ENCODE measurements around the gene AMBRA1. TPM values are rescaled to one million over a fixed set of nuclear protein-coding genes. Genes with fewer than 3 reads are reported as not detected.

Gene AMBRA1
- total RNA-seq, 4 donors from 2014 or later, result 36.0 to 59.2 (median 51.9) TPM

DNA sequence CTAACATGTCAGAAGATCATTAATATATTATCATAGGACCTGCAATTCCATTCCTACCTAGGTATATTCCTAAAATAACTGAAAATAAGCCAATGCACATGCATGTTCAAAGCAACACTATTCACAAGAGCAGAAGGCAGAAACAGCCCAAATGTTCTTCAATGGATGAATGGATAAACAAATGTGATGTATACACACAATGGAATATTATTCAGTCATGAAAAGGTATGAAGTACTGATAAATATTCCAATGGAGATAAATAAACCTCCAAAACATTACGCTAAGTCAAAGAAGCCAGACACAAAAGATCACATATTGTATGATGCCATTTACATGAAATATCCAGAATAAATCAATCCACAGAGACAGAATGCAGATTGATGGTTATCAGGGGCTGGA lies 16.8 kb downstream of the AMBRA1 start:
- TF ChIP-seq POLR2A (IDR thresholded peaks at IDR 0.05), result no peak
- TF ChIP-seq, protein P1, sequence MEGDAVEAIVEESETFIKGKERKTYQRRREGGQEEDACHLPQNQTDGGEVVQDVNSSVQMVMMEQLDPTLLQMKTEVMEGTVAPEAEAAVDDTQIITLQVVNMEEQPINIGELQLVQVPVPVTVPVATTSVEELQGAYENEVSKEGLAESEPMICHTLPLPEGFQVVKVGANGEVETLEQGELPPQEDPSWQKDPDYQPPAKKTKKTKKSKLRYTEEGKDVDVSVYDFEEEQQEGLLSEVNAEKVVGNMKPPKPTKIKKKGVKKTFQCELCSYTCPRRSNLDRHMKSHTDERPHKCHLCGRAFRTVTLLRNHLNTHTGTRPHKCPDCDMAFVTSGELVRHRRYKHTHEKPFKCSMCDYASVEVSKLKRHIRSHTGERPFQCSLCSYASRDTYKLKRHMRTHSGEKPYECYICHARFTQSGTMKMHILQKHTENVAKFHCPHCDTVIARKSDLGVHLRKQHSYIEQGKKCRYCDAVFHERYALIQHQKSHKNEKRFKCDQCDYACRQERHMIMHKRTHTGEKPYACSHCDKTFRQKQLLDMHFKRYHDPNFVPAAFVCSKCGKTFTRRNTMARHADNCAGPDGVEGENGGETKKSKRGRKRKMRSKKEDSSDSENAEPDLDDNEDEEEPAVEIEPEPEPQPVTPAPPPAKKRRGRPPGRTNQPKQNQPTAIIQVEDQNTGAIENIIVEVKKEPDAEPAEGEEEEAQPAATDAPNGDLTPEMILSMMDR (IDR thresholded peaks at IDR 0.05), result no peak
- intact Hi-C loops (cut with DNase I), result no loop called here
- Histone ChIP-seq H3K27ac (no peak overlapping the region), H3K4me1 (peaks cover 0 to 11% of the 10 kb centered on the region in 2 donors), H3K4me3 (replicated peaks in 1 of 3) (no peak overlapping the region), H3K27me3 (no peaks in the 10 kb centered on the region), H3K9me3 (no peaks in the 10 kb centered on the region), H3K36me3 (no peaks in the 10 kb centered on the region)
- WGBS, 2 donors, result 94 to 97% methylated on average over 1 of the region's 1 CpG
- no peak for DNase-seq

GRCh38 chr11:46574656-46575055 lies 19.2 kb downstream of the AMBRA1 start:
- intact Hi-C loops (cut with DNase I), result no loop called here
- Histone ChIP-seq H3K9me3 (no peaks in the 10 kb centered on the region), H3K27me3 (no peaks in the 10 kb centered on the region), H3K4me3 (replicated peaks in 1 of 3) (no peak overlapping the region), H3K36me3 (no peaks in the 10 kb centered on the region), H3K27ac (no peak overlapping the region), H3K4me1 (peaks cover 8 to 15% of the 10 kb centered on the region in 2 donors)
- no peak for DNase-seq
- TF ChIP-seq, protein P1 (IDR thresholded peaks at IDR 0.05), result no peak
- TF ChIP-seq POLR2A (IDR thresholded peaks at IDR 0.05), result no peak
- 56 to 60% methylated on average over 1 of the region's 1 CpG for WGBS, 2 donors

DNA sequence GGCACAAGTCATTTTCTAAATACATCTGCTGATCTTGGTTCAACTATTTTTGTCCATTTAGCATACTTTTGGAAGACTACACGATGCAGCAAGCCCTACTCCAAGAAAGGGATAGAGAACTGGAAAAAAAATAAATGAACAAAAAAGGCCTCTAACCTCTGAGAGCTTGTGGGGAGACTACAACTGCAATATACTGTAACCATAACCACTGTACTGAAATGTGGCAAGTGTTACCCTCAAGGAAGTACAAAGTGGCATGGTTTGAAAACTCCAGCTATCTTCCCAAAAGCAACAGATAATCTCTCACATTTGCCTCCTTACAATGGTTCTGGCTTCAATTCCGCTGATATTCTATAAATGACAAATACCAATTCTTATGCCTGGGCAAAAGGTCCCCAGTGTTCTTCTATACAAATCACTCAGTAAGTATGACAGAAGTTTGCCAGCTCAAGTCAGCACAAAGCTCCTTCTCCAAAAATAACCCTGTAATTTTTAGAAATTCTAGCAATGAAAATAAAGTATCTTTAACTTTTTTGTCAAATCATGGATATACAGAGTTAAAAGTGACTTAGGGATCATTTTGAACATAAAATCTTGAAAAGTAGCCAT lies 22.9 kb downstream of the AMBRA1 start:
- H3K9me3 ChIP-seq, result no peaks in the 10 kb centered on the region
- WGBS, 2 donors, result 70 to 78% methylated on average over 2 of the region's 2 CpGs

GRCh38 chr11:46565232-46565840 lies 28.5 kb downstream of the AMBRA1 start:
- no peak for DNase-seq
- Histone ChIP-seq H3K36me3 (no peaks in the 10 kb centered on the region), H3K27me3 (no peaks in the 10 kb centered on the region), H3K9me3 (no peaks in the 10 kb centered on the region), H3K27ac (no peak overlapping the region), H3K4me3 (replicated peaks in 1 of 3) (no peak overlapping the region), H3K4me1 (peaks cover 16 to 17% of the 10 kb centered on the region in 2 donors)
- intact Hi-C loops (cut with DNase I), result no loop called here
- WGBS, 2 donors, result 78 to 84% methylated on average over 7 of the region's 7 CpGs
- TF ChIP-seq, protein P1 (IDR thresholded peaks at IDR 0.05), result no peak
- no peak for TF ChIP-seq POLR2A (IDR thresholded peaks at IDR 0.05)

More for the DNA sequence above, 22.9 kb downstream of the AMBRA1 start:
- H3K4me1 ChIP-seq, result peaks cover 12 to 23% of the 10 kb centered on the region in 2 donors
- H3K27me3 ChIP-seq, result no peaks in the 10 kb centered on the region
- intact Hi-C loops (cut with DNase I), result no loop called here
- no peak for DNase-seq
- no peaks in the 10 kb centered on the region for H3K36me3 ChIP-seq
- no peak overlapping the region for H3K27ac ChIP-seq
- TF ChIP-seq, protein P1 (IDR thresholded peaks at IDR 0.05), result no peak
- TF ChIP-seq POLR2A (IDR thresholded peaks at IDR 0.05), result no peak
- H3K4me3 ChIP-seq (replicated peaks in 1 of 3), result no peak overlapping the region

DNA sequence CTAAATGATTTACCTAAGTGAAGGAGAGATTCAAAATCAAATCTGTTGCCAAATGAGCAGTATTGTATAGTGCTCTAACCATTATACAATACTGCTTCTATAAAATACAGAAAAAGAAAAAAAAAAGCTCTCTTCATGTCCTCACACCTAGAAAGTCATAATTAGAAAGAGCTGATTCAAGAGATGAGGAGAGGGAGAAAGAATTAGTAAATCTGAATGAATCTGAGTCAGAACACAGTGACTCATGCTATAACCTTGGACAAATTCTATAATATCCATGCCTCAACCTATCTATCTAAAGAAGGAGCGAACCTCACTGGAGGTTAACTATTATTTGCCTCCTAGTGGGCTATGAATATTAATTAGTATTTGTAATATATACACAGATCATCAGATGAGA lies 29.4 kb downstream of the AMBRA1 start:
- no peak overlapping the region for H3K27ac ChIP-seq
- intact Hi-C loops (cut with DNase I), result no loop called here
- no peak overlapping the region for H3K4me3 ChIP-seq (replicated peaks in 1 of 3)
- no peak for DNase-seq
- TF ChIP-seq, protein P1 (IDR thresholded peaks at IDR 0.05), result no peak
- no peak for TF ChIP-seq POLR2A (IDR thresholded peaks at IDR 0.05)
- H3K9me3 ChIP-seq, result no peaks in the 10 kb centered on the region
- WGBS, 2 donors, result 97 to 100% methylated on average over 1 of the region's 1 CpG
- no peaks in the 10 kb centered on the region for H3K36me3 ChIP-seq
- H3K27me3 ChIP-seq, result no peaks in the 10 kb centered on the region
- peaks cover 16 to 20% of the 10 kb centered on the region in 2 donors for H3K4me1 ChIP-seq
